ENCODE measurements around the gene PRKD2.

PRKD2 gene

GRCh38 chr19:46728208-46728607, 11.3 kb upstream of the PRKD2 start:
- H3K9ac ChIP-seq (ENCODE audit: low read length), result no peak overlapping the region
- no peaks in the 10 kb centered on the region for H3K9me3 ChIP-seq (ENCODE audit: control insufficient read depth, low read length)
- H3K4me3 ChIP-seq (ENCODE audit: low read length), result no peak overlapping the region
- no peaks in the 10 kb centered on the region for H3K4me1 ChIP-seq (ENCODE audit: control insufficient read depth, insufficient read depth, low read length)
- no peaks in the 10 kb centered on the region for H3K27me3 ChIP-seq (ENCODE audit: control insufficient read depth, insufficient read depth, low read length)
- H3K36me3 ChIP-seq (ENCODE audit: control insufficient read depth, insufficient read depth, low read length), result peaks cover 26% of the 10 kb centered on the region

DNA sequence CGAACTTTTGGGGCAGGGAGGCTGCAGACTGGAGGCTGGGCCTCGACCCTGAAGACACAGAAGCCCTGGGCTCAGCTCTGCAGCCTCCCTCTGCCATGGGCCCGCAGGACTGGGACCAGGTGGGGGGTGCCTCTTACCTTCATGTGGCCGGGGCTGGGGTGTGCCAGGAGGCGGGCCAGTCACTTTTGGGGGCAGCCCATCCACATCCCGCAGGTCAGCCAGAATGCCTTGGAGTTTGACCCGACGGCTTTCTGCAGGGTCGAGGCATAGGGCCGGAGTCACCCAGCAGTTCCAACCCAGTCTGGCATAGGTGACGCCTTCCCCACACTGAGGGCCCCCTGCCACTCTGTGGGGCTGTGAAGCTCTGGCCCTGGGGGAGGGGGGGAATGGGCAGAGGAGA, 10.8 kb upstream of the PRKD2 start:
- no peak overlapping the region for H3K9ac ChIP-seq (ENCODE audit: low read length)
- no peaks in the 10 kb centered on the region for H3K4me1 ChIP-seq (ENCODE audit: control insufficient read depth, insufficient read depth, low read length)
- H3K9me3 ChIP-seq (ENCODE audit: control insufficient read depth, low read length), result no peaks in the 10 kb centered on the region
- H3K36me3 ChIP-seq (ENCODE audit: control insufficient read depth, insufficient read depth, low read length), result peaks cover 26% of the 10 kb centered on the region
- no peak overlapping the region for H3K4me3 ChIP-seq (ENCODE audit: low read length)
- no peaks in the 10 kb centered on the region for H3K27me3 ChIP-seq (ENCODE audit: control insufficient read depth, insufficient read depth, low read length)

DNA sequence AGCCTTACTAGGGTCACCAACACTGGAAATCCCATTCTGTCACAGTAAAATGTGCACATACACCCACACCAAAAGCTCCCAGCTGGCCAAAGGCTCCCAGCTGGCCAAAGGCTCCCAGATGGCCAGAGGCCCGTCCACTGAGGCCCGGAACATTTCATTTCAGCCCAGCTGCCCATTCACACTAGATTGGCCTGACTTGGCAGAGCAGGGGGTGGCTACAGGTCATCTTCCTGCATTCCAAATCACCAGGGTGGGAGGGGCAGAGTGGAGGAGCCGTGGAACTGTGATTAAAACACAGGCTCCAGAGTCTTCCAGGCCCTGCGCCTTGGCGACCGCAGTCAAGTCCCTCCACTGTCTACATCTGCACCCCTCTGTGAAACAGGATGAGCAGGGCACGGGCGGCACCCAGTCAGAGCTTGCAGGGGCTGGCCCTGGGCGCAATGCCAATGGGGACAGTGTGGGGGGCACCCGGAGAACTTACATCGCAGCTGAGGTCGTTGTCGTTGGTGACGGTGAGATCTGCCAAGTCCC, 10.1 kb upstream of the PRKD2 start:
- Histone ChIP-seq H3K4me1 (ENCODE audit: control insufficient read depth, insufficient read depth, low read length) (no peaks in the 10 kb centered on the region), H3K9me3 (ENCODE audit: control insufficient read depth, low read length) (no peaks in the 10 kb centered on the region), H3K9ac (ENCODE audit: low read length) (no peak overlapping the region), H3K4me3 (ENCODE audit: low read length) (no peak overlapping the region), H3K27me3 (ENCODE audit: control insufficient read depth, insufficient read depth, low read length) (no peaks in the 10 kb centered on the region), H3K36me3 (ENCODE audit: control insufficient read depth, insufficient read depth, low read length) (peaks cover 30% of the 10 kb centered on the region)

DNA sequence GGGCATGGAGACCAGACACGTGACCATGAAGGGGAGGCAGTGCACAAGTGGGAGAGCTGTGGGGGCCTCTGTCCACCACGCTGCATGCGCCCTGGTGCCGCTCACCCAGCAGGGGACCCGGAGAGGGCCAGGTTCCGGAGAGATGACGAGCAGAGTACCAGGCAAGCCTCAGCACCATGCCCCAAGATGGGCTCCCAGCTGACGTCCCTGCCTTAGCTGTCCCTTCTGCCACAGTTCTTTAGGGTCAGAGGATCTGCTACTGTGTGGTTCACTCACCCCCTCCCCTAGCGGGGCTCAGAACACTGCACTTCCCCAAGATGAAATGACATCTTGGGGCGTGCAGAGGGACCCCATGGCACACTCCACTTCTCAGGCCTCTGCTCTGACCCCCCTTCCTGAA, 9.6 kb upstream of the PRKD2 start:
- H3K4me3 ChIP-seq (ENCODE audit: low read length), result no peak overlapping the region
- H3K4me1 ChIP-seq (ENCODE audit: control insufficient read depth, insufficient read depth, low read length), result no peaks in the 10 kb centered on the region
- no peaks in the 10 kb centered on the region for H3K9me3 ChIP-seq (ENCODE audit: control insufficient read depth, low read length)
- no peak overlapping the region for H3K9ac ChIP-seq (ENCODE audit: low read length)
- peaks cover 30% of the 10 kb centered on the region for H3K36me3 ChIP-seq (ENCODE audit: control insufficient read depth, insufficient read depth, low read length)
- H3K27me3 ChIP-seq (ENCODE audit: control insufficient read depth, insufficient read depth, low read length), result no peaks in the 10 kb centered on the region

DNA sequence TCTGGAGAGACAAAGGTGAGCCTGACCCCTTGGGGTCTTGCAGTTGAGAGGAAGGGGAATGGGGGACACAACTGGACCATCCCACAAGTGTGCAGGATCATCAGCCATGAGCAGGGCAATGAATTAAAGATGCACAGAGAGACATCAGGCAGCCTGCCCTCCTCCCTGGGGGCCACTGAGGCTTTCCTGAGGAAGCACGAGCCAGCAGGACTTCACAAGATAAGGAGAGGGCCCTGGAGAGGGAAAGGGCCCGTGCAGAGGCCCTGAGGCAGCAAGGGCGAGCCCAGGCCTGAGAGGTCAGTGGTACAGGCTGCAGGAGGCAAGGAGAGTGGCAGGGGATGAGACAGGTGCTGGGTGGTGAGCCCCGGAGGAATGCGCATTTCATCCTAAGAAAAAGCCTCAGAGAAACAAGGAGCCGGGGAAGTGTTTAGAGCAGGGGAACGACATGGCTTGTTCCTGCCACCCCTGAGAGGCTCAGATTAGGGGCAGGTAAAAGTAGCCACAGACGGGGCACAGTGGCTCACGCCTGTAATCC, 9.0 kb upstream of the PRKD2 start:
- peaks cover 30% of the 10 kb centered on the region for H3K36me3 ChIP-seq (ENCODE audit: control insufficient read depth, insufficient read depth, low read length)

DNA sequence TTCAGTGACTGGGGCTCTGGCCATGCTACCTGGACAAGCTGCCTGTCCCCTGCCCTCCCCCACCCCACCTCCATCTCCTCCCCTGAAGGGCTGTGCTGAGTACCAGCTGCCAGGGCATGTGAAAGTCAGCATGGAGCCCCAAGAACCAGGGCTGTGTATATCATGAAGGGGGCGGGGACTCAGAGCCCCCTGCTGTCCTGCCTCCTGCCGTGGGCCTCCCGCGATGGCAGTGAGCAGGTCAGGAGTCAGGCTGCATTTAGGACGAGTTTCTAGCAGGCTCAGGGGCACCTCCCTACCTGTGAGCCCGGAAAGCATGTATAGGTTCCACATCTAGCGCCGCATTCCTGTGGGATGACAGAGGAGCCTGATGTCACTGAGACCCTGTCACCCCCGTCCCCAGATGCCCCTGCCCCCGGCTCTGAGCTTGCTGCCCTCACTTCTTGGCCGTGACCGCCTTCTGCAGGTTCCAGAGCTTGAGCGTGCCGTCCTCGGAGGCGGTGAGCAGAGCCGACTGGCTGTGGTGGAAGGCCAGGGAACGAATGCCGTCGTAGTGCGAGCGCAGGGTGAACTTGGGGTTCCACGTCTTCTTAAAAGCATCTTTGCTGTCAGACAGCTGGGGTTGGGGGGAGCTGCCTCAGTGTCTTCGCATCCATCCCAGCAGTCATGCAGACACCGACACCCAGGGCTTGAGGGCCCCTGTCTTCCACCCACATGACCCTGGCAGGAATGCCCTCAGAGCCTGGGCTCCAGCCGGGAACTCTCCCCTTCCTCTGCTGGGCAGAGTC, 8.3 kb upstream of the PRKD2 start:
- Histone ChIP-seq H3K36me3 (ENCODE audit: control insufficient read depth, insufficient read depth, low read length) (peaks cover 30% of the 10 kb centered on the region), H3K4me3 (ENCODE audit: low read length) (no peak overlapping the region), H3K27me3 (ENCODE audit: control insufficient read depth, insufficient read depth, low read length) (no peaks in the 10 kb centered on the region), H3K4me1 (ENCODE audit: control insufficient read depth, insufficient read depth, low read length) (no peaks in the 10 kb centered on the region), H3K9ac (ENCODE audit: low read length) (no peak overlapping the region), H3K9me3 (ENCODE audit: control insufficient read depth, low read length) (no peaks in the 10 kb centered on the region)

More for the DNA sequence above, 9.0 kb upstream of the PRKD2 start:
- no peaks in the 10 kb centered on the region for H3K27me3 ChIP-seq (ENCODE audit: control insufficient read depth, insufficient read depth, low read length)
- no peak overlapping the region for H3K9ac ChIP-seq (ENCODE audit: low read length)
- no peaks in the 10 kb centered on the region for H3K9me3 ChIP-seq (ENCODE audit: control insufficient read depth, low read length)
- no peaks in the 10 kb centered on the region for H3K4me1 ChIP-seq (ENCODE audit: control insufficient read depth, insufficient read depth, low read length)
- no peak overlapping the region for H3K4me3 ChIP-seq (ENCODE audit: low read length)

- Histone ChIP-seq H3K9ac (ENCODE audit: low read length) (no peak overlapping the region), H3K4me3 (ENCODE audit: low read length) (no peak overlapping the region), H3K9me3 (ENCODE audit: control insufficient read depth, low read length) (no peaks in the 10 kb centered on the region), H3K4me1 (ENCODE audit: control insufficient read depth, insufficient read depth, low read length) (no peaks in the 10 kb centered on the region), H3K27me3 (ENCODE audit: control insufficient read depth, insufficient read depth, low read length) (no peaks in the 10 kb centered on the region), H3K36me3 (ENCODE audit: control insufficient read depth, insufficient read depth, low read length) (peaks cover 26% of the 10 kb centered on the region)
These were observed 7.6 kb upstream of the PRKD2 start for GRCh38 chr19:46724468-46724867.

- Histone ChIP-seq H3K27me3 (ENCODE audit: control insufficient read depth, insufficient read depth, low read length) (no peaks in the 10 kb centered on the region), H3K4me3 (ENCODE audit: low read length) (no peak overlapping the region), H3K4me1 (ENCODE audit: control insufficient read depth, insufficient read depth, low read length) (peaks cover 4% of the 10 kb centered on the region), H3K9me3 (ENCODE audit: control insufficient read depth, low read length) (no peaks in the 10 kb centered on the region), H3K36me3 (ENCODE audit: control insufficient read depth, insufficient read depth, low read length) (peaks cover 25% of the 10 kb centered on the region), H3K9ac (ENCODE audit: low read length) (no peak overlapping the region)
These were observed 6.6 kb upstream of the PRKD2 start for GRCh38 chr19:46723471-46723870.

DNA sequence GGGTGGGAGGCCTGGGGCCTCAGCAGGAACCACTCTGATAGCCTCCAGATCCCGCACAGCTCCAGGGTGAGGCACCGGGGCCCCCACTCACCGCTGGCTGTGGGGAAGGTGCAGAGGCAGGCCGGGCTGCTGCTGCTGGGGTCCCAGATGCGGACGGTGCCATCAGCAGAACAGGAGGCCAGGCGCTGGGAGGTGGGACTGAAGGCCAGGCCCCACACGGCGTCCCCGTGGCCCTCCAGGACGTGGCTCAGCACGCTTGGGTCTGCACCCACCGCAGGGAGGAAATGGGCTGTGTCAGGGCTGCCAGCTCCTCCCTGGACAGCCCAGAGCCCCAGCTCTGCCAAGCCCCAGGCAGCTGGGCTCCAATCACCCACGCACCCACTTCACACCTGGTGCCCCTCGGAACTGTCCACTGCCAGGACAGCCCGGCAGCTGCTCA, 6.1 kb upstream of the PRKD2 start:
- no peaks in the 10 kb centered on the region for H3K27me3 ChIP-seq (ENCODE audit: control insufficient read depth, insufficient read depth, low read length)
- peaks cover 21% of the 10 kb centered on the region for H3K36me3 ChIP-seq (ENCODE audit: control insufficient read depth, insufficient read depth, low read length)
- H3K9ac ChIP-seq (ENCODE audit: low read length), result no peak overlapping the region
- peaks cover 8% of the 10 kb centered on the region for H3K4me1 ChIP-seq (ENCODE audit: control insufficient read depth, insufficient read depth, low read length)
- no peak overlapping the region for H3K4me3 ChIP-seq (ENCODE audit: low read length)
- H3K9me3 ChIP-seq (ENCODE audit: control insufficient read depth, low read length), result no peaks in the 10 kb centered on the region

DNA sequence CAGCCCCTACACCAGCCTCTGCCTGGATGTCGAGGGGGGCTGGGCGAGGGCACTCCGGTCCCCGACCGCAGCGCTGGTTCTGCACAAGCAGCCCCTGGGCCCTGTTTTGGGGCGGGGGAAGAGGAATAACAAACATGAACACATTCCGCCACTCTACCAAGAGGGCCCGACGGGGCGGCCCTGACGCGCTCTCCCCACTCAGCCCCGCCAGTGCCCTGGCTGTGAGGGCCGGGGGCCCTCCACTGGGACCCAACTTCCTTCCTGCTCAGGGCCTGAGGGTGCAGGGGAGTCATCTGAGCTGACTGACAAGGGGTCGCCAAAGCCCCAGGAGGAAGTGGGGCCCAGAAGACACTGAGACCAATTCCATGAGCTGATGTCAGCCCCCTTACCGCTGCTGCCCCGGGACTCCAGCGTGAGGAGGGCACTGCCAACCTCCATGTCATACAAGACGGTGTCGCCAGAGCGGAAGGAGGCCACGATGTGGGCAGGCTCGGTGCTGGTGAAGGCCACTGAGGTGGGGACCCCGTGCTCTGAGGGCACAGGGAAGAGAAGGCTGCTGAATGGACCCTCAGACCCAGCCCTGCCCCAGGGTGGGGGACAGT, 5.6 kb upstream of the PRKD2 start:
- peaks cover 16% of the 10 kb centered on the region for H3K36me3 ChIP-seq (ENCODE audit: control insufficient read depth, insufficient read depth, low read length)
- no peaks in the 10 kb centered on the region for H3K27me3 ChIP-seq (ENCODE audit: control insufficient read depth, insufficient read depth, low read length)
- H3K4me1 ChIP-seq (ENCODE audit: control insufficient read depth, insufficient read depth, low read length), result peaks cover 13% of the 10 kb centered on the region
- H3K9me3 ChIP-seq (ENCODE audit: control insufficient read depth, low read length), result no peaks in the 10 kb centered on the region
- no peak overlapping the region for H3K4me3 ChIP-seq (ENCODE audit: low read length)
- H3K9ac ChIP-seq (ENCODE audit: low read length), result no peak overlapping the region

GRCh38 chr19:46722004-46722380, 5.1 kb upstream of the PRKD2 start:
- Histone ChIP-seq H3K36me3 (ENCODE audit: control insufficient read depth, insufficient read depth, low read length) (peaks cover 13% of the 10 kb centered on the region), H3K4me3 (ENCODE audit: low read length) (no peak overlapping the region), H3K9me3 (ENCODE audit: control insufficient read depth, low read length) (no peaks in the 10 kb centered on the region), H3K27me3 (ENCODE audit: control insufficient read depth, insufficient read depth, low read length) (no peaks in the 10 kb centered on the region), H3K4me1 (ENCODE audit: control insufficient read depth, insufficient read depth, low read length) (peaks cover 14% of the 10 kb centered on the region), H3K9ac (ENCODE audit: low read length) (no peak overlapping the region)

- no peak overlapping the region for H3K4me3 ChIP-seq (ENCODE audit: low read length)
- H3K4me1 ChIP-seq (ENCODE audit: control insufficient read depth, insufficient read depth, low read length), result peaks cover 14% of the 10 kb centered on the region
- H3K27me3 ChIP-seq (ENCODE audit: control insufficient read depth, insufficient read depth, low read length), result no peaks in the 10 kb centered on the region
- no peaks in the 10 kb centered on the region for H3K9me3 ChIP-seq (ENCODE audit: control insufficient read depth, low read length)
- H3K36me3 ChIP-seq (ENCODE audit: control insufficient read depth, insufficient read depth, low read length), result peaks cover 8% of the 10 kb centered on the region
- no peak overlapping the region for H3K9ac ChIP-seq (ENCODE audit: low read length)
These were observed 4.5 kb upstream of the PRKD2 start for GRCh38 chr19:46721269-46722003.

All from mucosa of stomach (tissue), 1 donor.